ENCODE data around the gene IL3RA.
"Not testable (repeated sequence)": the region's sequence is repeated elsewhere in the genome, so short reads cannot be mapped to it uniquely, and the experiment has no call there.

The IL3RA gene

GRCh38 chrX:1306909-1307625 is 29.5 kb upstream of the IL3RA start:
- H3K27me3 ChIP-seq (ENCODE audit: control insufficient read depth in 2 of 2, insufficient read depth in 2 of 2, low read length in 2 of 2), result no peaks in the 10 kb centered on the region
- H3K9me3 ChIP-seq (ENCODE audit: control insufficient read depth in 2 of 2, low read length in 2 of 2), result no peaks in the 10 kb centered on the region
- no peak overlapping the region for H3K9ac ChIP-seq (ENCODE audit: low read depth in 1 of 2, low read length in 2 of 2)
- no peaks in the 10 kb centered on the region for H3K4me1 ChIP-seq (ENCODE audit: control insufficient read depth in 2 of 2, insufficient read depth in 2 of 2, low read length in 2 of 2)
- H3K27ac ChIP-seq (ENCODE audit: low read depth in 2 of 2, low read length in 2 of 2), result no peak overlapping the region
- H3K36me3 ChIP-seq (ENCODE audit: control insufficient read depth in 2 of 2, insufficient read depth in 2 of 2, low read length in 2 of 2), result no peaks in the 10 kb centered on the region
- H3K4me3 ChIP-seq (ENCODE audit: low read length in 2 of 2), result no peak overlapping the region

GRCh38 chrX:1307626-1308340 is 28.8 kb upstream of the IL3RA start:
- H3K9me3 ChIP-seq (ENCODE audit: control insufficient read depth in 2 of 2, low read length in 2 of 2), result no peaks in the 10 kb centered on the region
- H3K4me3 ChIP-seq (ENCODE audit: low read length in 2 of 2), result no peak overlapping the region
- no peaks in the 10 kb centered on the region for H3K36me3 ChIP-seq (ENCODE audit: control insufficient read depth in 2 of 2, insufficient read depth in 2 of 2, low read length in 2 of 2)
- no peaks in the 10 kb centered on the region for H3K4me1 ChIP-seq (ENCODE audit: control insufficient read depth in 2 of 2, insufficient read depth in 2 of 2, low read length in 2 of 2)
- H3K27me3 ChIP-seq (ENCODE audit: control insufficient read depth in 2 of 2, insufficient read depth in 2 of 2, low read length in 2 of 2), result no peaks in the 10 kb centered on the region
- H3K27ac ChIP-seq (ENCODE audit: low read depth in 2 of 2, low read length in 2 of 2), result no peak overlapping the region
- H3K9ac ChIP-seq (ENCODE audit: low read depth in 1 of 2, low read length in 2 of 2), result no peak overlapping the region

- Histone ChIP-seq H3K36me3 (ENCODE audit: control insufficient read depth in 2 of 2, insufficient read depth in 2 of 2, low read length in 2 of 2) (no peaks in the 10 kb centered on the region), H3K4me3 (ENCODE audit: low read length in 2 of 2) (no peak overlapping the region), H3K9ac (ENCODE audit: low read depth in 1 of 2, low read length in 2 of 2) (no peak overlapping the region), H3K27ac (ENCODE audit: low read depth in 2 of 2, low read length in 2 of 2) (no peak overlapping the region), H3K9me3 (ENCODE audit: control insufficient read depth in 2 of 2, low read length in 2 of 2) (no peaks in the 10 kb centered on the region), H3K4me1 (ENCODE audit: control insufficient read depth in 2 of 2, insufficient read depth in 2 of 2, low read length in 2 of 2) (no peaks in the 10 kb centered on the region), H3K27me3 (ENCODE audit: control insufficient read depth in 2 of 2, insufficient read depth in 2 of 2, low read length in 2 of 2) (no peaks in the 10 kb centered on the region)
Measured at GRCh38 chrX:1308476-1308875, 28.1 kb upstream of the IL3RA start.

GRCh38 chrX:1308917-1309316 is 27.7 kb upstream of the IL3RA start:
- H3K27me3 ChIP-seq (ENCODE audit: control insufficient read depth in 2 of 2, insufficient read depth in 2 of 2, low read length in 2 of 2); H3K9ac ChIP-seq (ENCODE audit: low read depth in 1 of 2, low read length in 2 of 2); H3K36me3 ChIP-seq (ENCODE audit: control insufficient read depth in 2 of 2, insufficient read depth in 2 of 2, low read length in 2 of 2); H3K9me3 ChIP-seq (ENCODE audit: control insufficient read depth in 2 of 2, low read length in 2 of 2); H3K4me3 ChIP-seq (ENCODE audit: low read length in 2 of 2); H3K27ac ChIP-seq (ENCODE audit: low read depth in 2 of 2, low read length in 2 of 2); H3K4me1 ChIP-seq (ENCODE audit: control insufficient read depth in 2 of 2, insufficient read depth in 2 of 2, low read length in 2 of 2): not testable (repeated sequence)

- no peaks in the 10 kb centered on the region for H3K36me3 ChIP-seq (ENCODE audit: control insufficient read depth in 2 of 2, insufficient read depth in 2 of 2, low read length in 2 of 2)
Measured at GRCh38 chrX:1313788-1314187, 22.8 kb upstream of the IL3RA start.

GRCh38 chrX:1316527-1316926 is 20.1 kb upstream of the IL3RA start:
- no peaks in the 10 kb centered on the region for H3K9me3 ChIP-seq (ENCODE audit: control insufficient read depth in 2 of 2, low read length in 2 of 2)
- no peak overlapping the region for H3K4me3 ChIP-seq (ENCODE audit: low read length in 2 of 2)
- no peaks in the 10 kb centered on the region for H3K27me3 ChIP-seq (ENCODE audit: control insufficient read depth in 2 of 2, insufficient read depth in 2 of 2, low read length in 2 of 2)
- peak overlapping the region in 1 of 2 donors; percentile 6 for H3K27ac ChIP-seq (ENCODE audit: low read depth in 2 of 2, low read length in 2 of 2)
- no peak overlapping the region for H3K9ac ChIP-seq (ENCODE audit: low read depth in 1 of 2, low read length in 2 of 2)
- H3K4me1 ChIP-seq (ENCODE audit: control insufficient read depth in 2 of 2, insufficient read depth in 2 of 2, low read length in 2 of 2), result no peaks in the 10 kb centered on the region
- no peaks in the 10 kb centered on the region for H3K36me3 ChIP-seq (ENCODE audit: control insufficient read depth in 2 of 2, insufficient read depth in 2 of 2, low read length in 2 of 2)

More at GRCh38 chrX:1313788-1314187, 22.8 kb upstream of the IL3RA start:
- H3K9me3 ChIP-seq (ENCODE audit: control insufficient read depth in 2 of 2, low read length in 2 of 2), result no peaks in the 10 kb centered on the region
- no peak overlapping the region for H3K9ac ChIP-seq (ENCODE audit: low read depth in 1 of 2, low read length in 2 of 2)
- H3K27me3 ChIP-seq (ENCODE audit: control insufficient read depth in 2 of 2, insufficient read depth in 2 of 2, low read length in 2 of 2), result no peaks in the 10 kb centered on the region
- H3K27ac ChIP-seq (ENCODE audit: low read depth in 2 of 2, low read length in 2 of 2), result no peak overlapping the region
- no peak overlapping the region for H3K4me3 ChIP-seq (ENCODE audit: low read length in 2 of 2)
- no peaks in the 10 kb centered on the region for H3K4me1 ChIP-seq (ENCODE audit: control insufficient read depth in 2 of 2, insufficient read depth in 2 of 2, low read length in 2 of 2)

GRCh38 chrX:1321674-1322073 is 14.9 kb upstream of the IL3RA start:
- Histone ChIP-seq H3K27me3 (ENCODE audit: control insufficient read depth in 2 of 2, insufficient read depth in 2 of 2, low read length in 2 of 2) (peaks cover 0 to 2% of the 10 kb centered on the region in 2 donors), H3K9ac (ENCODE audit: low read depth in 1 of 2, low read length in 2 of 2) (no peak overlapping the region), H3K4me1 (ENCODE audit: control insufficient read depth in 2 of 2, insufficient read depth in 2 of 2, low read length in 2 of 2) (no peaks in the 10 kb centered on the region), H3K9me3 (ENCODE audit: control insufficient read depth in 2 of 2, low read length in 2 of 2) (no peaks in the 10 kb centered on the region), H3K27ac (ENCODE audit: low read depth in 2 of 2, low read length in 2 of 2) (no peak overlapping the region), H3K36me3 (ENCODE audit: control insufficient read depth in 2 of 2, insufficient read depth in 2 of 2, low read length in 2 of 2) (no peaks in the 10 kb centered on the region), H3K4me3 (ENCODE audit: low read length in 2 of 2) (no peak overlapping the region)

GRCh38 chrX:1322393-1322792 is 14.2 kb upstream of the IL3RA start:
- Histone ChIP-seq H3K36me3 (ENCODE audit: control insufficient read depth in 2 of 2, insufficient read depth in 2 of 2, low read length in 2 of 2) (no peaks in the 10 kb centered on the region), H3K27ac (ENCODE audit: low read depth in 2 of 2, low read length in 2 of 2) (no peak overlapping the region), H3K9me3 (ENCODE audit: control insufficient read depth in 2 of 2, low read length in 2 of 2) (no peaks in the 10 kb centered on the region), H3K4me3 (ENCODE audit: low read length in 2 of 2) (no peak overlapping the region), H3K27me3 (ENCODE audit: control insufficient read depth in 2 of 2, insufficient read depth in 2 of 2, low read length in 2 of 2) (peaks cover 0 to 2% of the 10 kb centered on the region in 2 donors), H3K4me1 (ENCODE audit: control insufficient read depth in 2 of 2, insufficient read depth in 2 of 2, low read length in 2 of 2) (no peaks in the 10 kb centered on the region), H3K9ac (ENCODE audit: low read depth in 1 of 2, low read length in 2 of 2) (no peak overlapping the region)

- H3K4me1 ChIP-seq (ENCODE audit: control insufficient read depth in 2 of 2, insufficient read depth in 2 of 2, low read length in 2 of 2), result no peaks in the 10 kb centered on the region
- no peaks in the 10 kb centered on the region for H3K36me3 ChIP-seq (ENCODE audit: control insufficient read depth in 2 of 2, insufficient read depth in 2 of 2, low read length in 2 of 2)
- H3K27ac ChIP-seq (ENCODE audit: low read depth in 2 of 2, low read length in 2 of 2), result no peak overlapping the region
- no peak overlapping the region for H3K9ac ChIP-seq (ENCODE audit: low read depth in 1 of 2, low read length in 2 of 2)
- no peaks in the 10 kb centered on the region for H3K9me3 ChIP-seq (ENCODE audit: control insufficient read depth in 2 of 2, low read length in 2 of 2)
- H3K27me3 ChIP-seq (ENCODE audit: control insufficient read depth in 2 of 2, insufficient read depth in 2 of 2, low read length in 2 of 2), result peaks cover 0 to 2% of the 10 kb centered on the region in 2 donors
- H3K4me3 ChIP-seq (ENCODE audit: low read length in 2 of 2), result no peak overlapping the region
Measured at GRCh38 chrX:1323315-1323714, 13.3 kb upstream of the IL3RA start.

- no peaks in the 10 kb centered on the region for H3K4me1 ChIP-seq (ENCODE audit: control insufficient read depth in 2 of 2, insufficient read depth in 2 of 2, low read length in 2 of 2)
- no peak overlapping the region for H3K4me3 ChIP-seq (ENCODE audit: low read length in 2 of 2)
- H3K36me3 ChIP-seq (ENCODE audit: control insufficient read depth in 2 of 2, insufficient read depth in 2 of 2, low read length in 2 of 2), result no peaks in the 10 kb centered on the region
- H3K27me3 ChIP-seq (ENCODE audit: control insufficient read depth in 2 of 2, insufficient read depth in 2 of 2, low read length in 2 of 2), result peaks cover 0 to 2% of the 10 kb centered on the region in 2 donors
- H3K9ac ChIP-seq (ENCODE audit: low read depth in 1 of 2, low read length in 2 of 2), result no peak overlapping the region
- H3K9me3 ChIP-seq (ENCODE audit: control insufficient read depth in 2 of 2, low read length in 2 of 2), result no peaks in the 10 kb centered on the region
- no peak overlapping the region for H3K27ac ChIP-seq (ENCODE audit: low read depth in 2 of 2, low read length in 2 of 2)
Measured at GRCh38 chrX:1325515-1326116, 11.0 kb upstream of the IL3RA start.

Measured in mucosa of rectum (tissue), 2 donors.